ENCODE measurements around the gene TMC3.

DNA sequence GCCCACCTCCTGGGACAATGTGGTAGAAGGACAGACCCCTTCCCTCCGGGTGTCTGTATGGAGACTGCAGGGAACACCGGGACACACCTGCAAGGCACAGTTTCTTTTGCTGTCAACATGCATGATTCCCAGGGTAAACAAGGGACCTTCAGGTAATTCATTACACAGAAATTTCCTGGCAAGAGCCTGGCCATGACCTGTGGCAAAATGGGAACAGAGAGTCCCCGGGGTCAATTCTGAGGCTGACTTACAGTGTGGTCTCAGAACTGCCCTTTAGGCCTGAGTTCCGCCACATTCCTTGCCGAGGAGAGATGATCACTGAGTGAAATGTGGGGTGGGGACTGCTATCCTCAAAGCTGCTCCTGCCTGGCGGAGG lies 56.4 kb downstream of the TMC3 start:
- TF ChIP-seq CTCF (conservative IDR thresholded peaks at IDR 0.05; ENCODE audit: low read length) (no peak), EZH2phosphoT487 (IDR thresholded peaks at IDR 0.05; ENCODE audit: borderline replicate concordance, low read depth, low read length) (no peak)
